ENCODE data around the gene EIF4A2. TPM values are rescaled to one million over a fixed set of nuclear protein-coding genes. Genes with fewer than 3 reads are reported as not detected.
A peak's percentile ranks its signal among the peaks of the same experiment; 100 is the strongest.

Gene EIF4A2
- total and polyA plus RNA-seq, 2 of the 13 experiments (the other 11 are each of a cell fraction or from before 2014, with no cell fraction given), result 480 to 596 TPM

DNA sequence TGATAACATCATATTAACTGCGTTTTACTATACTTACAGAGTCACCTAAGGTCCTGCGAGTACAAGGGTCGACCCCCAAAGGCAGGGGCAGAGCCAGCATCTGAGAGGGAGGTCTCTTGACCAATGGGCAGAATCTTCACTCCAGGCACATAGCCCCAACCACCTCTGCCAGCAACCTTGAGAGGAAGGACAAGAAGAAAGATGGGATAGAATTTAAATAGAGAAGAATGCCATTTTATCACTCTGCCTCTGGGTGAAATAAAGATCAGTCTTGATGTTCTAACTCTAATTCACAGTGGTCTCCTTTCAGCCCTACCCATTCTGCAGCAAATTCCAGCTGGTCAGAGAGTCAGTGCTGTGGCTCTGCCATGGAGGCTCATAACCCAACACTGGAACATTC lies 39.7 kb upstream of the EIF4A2 start (continued):
- TF ChIP-seq SOX5 (CRISPR knock-in tag; IDR thresholded peaks at IDR 0.05; ENCODE audit: borderline replicate concordance) (no peak), HCFC1 (IDR thresholded peaks at IDR 0.05; ENCODE audit: low read depth, low read length) (no peak), PAWR (CRISPR knock-in tag; IDR thresholded peaks at IDR 0.05; ENCODE audit: borderline replicate concordance) (no peak), SOX6 (IDR thresholded peaks at IDR 0.05) (no peak), SOX6 (CRISPR knock-in tag; IDR thresholded peaks at IDR 0.05) (peak; percentile 24; the same call in 1 of the 2 replicates), KLF6 (CRISPR knock-in tag; IDR thresholded peaks at IDR 0.05) (no peak), THAP11 (CRISPR knock-in tag; IDR thresholded peaks at IDR 0.05) (no peak), HES4 (CRISPR knock-in tag; IDR thresholded peaks at IDR 0.05; ENCODE audit: borderline replicate concordance) (no peak), ZNF644 (CRISPR knock-in tag; IDR thresholded peaks at IDR 0.05; ENCODE audit: low read depth) (0 out of 2 replicates have a peak, but pooled peaks have one; percentile 23), KLF15 (CRISPR knock-in tag; IDR thresholded peaks at IDR 0.05; ENCODE audit: borderline replicate concordance) (no peak), ZNF136 (CRISPR knock-in tag; IDR thresholded peaks at IDR 0.05; ENCODE audit: low read depth) (no peak), POGZ (CRISPR knock-in tag; IDR thresholded peaks at IDR 0.05) (0 out of 2 replicates have a peak, but pooled peaks have one; percentile 28), RAD51 (IDR thresholded peaks at IDR 0.05; ENCODE audit: borderline replicate concordance) (no peak), CREB1 (IDR thresholded peaks at IDR 0.05) (no peak), CREB1 (CRISPR knock-in tag; IDR thresholded peaks at IDR 0.05) (no peak), ZNF703 (CRISPR knock-in tag; IDR thresholded peaks at IDR 0.05; ENCODE audit: borderline replicate concordance) (no peak), ZNF709 (CRISPR knock-in tag; IDR thresholded peaks at IDR 0.05) (no peak), ZFX (CRISPR knock-in tag; IDR thresholded peaks at IDR 0.05; ENCODE audit: low read depth) (no peak), CREM (IDR thresholded peaks at IDR 0.05) (no peak), CREM (CRISPR knock-in tag; IDR thresholded peaks at IDR 0.05) (no peak), ZNF468 (CRISPR knock-in tag; IDR thresholded peaks at IDR 0.05) (no peak), ZFP82 (CRISPR knock-in tag; IDR thresholded peaks at IDR 0.05; ENCODE audit: borderline replicate concordance) (no peak), GABPA (IDR thresholded peaks at IDR 0.05; ENCODE audit: low read depth, low read length) (no peak), GABPA (CRISPR knock-in tag; IDR thresholded peaks at IDR 0.05; ENCODE audit: low read depth) (no peak), ZMYM4 (CRISPR knock-in tag; IDR thresholded peaks at IDR 0.05) (0 out of 2 replicates have a peak, but pooled peaks have one; percentile 0), ETV5 (CRISPR knock-in tag; IDR thresholded peaks at IDR 0.05; ENCODE audit: borderline replicate concordance) (no peak), SALL2 (CRISPR knock-in tag; IDR thresholded peaks at IDR 0.05) (no peak)
- TF ChIP-seq, protein P1, sequence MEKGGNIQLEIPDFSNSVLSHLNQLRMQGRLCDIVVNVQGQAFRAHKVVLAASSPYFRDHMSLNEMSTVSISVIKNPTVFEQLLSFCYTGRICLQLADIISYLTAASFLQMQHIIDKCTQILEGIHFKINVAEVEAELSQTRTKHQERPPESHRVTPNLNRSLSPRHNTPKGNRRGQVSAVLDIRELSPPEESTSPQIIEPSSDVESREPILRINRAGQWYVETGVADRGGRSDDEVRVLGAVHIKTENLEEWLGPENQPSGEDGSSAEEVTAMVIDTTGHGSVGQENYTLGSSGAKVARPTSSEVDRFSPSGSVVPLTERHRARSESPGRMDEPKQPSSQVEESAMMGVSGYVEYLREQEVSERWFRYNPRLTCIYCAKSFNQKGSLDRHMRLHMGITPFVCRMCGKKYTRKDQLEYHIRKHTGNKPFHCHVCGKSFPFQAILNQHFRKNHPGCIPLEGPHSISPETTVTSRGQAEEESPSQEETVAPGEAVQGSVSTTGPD (CRISPR knock-in tag; IDR thresholded peaks at IDR 0.05), result 0 out of 2 replicates have a peak, but pooled peaks have one; percentile 26
- TF ChIP-seq, protein P2, sequence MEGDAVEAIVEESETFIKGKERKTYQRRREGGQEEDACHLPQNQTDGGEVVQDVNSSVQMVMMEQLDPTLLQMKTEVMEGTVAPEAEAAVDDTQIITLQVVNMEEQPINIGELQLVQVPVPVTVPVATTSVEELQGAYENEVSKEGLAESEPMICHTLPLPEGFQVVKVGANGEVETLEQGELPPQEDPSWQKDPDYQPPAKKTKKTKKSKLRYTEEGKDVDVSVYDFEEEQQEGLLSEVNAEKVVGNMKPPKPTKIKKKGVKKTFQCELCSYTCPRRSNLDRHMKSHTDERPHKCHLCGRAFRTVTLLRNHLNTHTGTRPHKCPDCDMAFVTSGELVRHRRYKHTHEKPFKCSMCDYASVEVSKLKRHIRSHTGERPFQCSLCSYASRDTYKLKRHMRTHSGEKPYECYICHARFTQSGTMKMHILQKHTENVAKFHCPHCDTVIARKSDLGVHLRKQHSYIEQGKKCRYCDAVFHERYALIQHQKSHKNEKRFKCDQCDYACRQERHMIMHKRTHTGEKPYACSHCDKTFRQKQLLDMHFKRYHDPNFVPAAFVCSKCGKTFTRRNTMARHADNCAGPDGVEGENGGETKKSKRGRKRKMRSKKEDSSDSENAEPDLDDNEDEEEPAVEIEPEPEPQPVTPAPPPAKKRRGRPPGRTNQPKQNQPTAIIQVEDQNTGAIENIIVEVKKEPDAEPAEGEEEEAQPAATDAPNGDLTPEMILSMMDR (CRISPR knock-in tag; IDR thresholded peaks at IDR 0.05), result no peak
